NCI-H82 treated with DMSO at 0.1 percent for 48 hours (cell line): ENCODE measurements around the gene KCNIP3.
"Not testable (repeated sequence)": the region's sequence is repeated elsewhere in the genome, so short reads cannot be mapped to it uniquely, and the experiment has no call there.

Experiments
- DNase-seq: peaks from one replicate; lab custom pipeline; 2025; ENCODE audit not compliant: unreplicated experiment; lab: John Stamatoyannopoulos, UW

KCNIP3 gene

DNA sequence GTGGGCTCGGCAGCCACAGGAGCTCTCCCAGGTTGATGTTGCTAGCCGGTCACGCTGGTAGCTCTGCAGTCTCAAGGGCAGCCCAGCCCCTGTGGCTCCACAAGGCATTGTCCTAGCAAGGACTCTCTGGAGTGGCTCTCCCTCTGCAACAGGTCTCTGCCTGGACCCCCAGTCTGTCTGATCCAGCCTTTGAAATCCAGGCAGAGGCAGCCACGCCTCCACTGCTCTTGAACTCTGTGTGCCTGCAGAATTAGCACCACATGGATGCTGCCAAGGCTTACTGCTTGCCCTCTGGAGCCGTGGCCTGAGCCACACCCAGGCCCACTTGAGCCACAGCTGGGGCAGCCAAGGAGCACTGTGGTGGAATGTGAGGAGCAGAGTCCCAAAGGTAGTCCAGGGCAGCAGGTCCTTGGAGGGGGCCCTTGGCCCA is 62.4 kb downstream of the KCNIP3 start:
- DNase-seq = no peak

DNA sequence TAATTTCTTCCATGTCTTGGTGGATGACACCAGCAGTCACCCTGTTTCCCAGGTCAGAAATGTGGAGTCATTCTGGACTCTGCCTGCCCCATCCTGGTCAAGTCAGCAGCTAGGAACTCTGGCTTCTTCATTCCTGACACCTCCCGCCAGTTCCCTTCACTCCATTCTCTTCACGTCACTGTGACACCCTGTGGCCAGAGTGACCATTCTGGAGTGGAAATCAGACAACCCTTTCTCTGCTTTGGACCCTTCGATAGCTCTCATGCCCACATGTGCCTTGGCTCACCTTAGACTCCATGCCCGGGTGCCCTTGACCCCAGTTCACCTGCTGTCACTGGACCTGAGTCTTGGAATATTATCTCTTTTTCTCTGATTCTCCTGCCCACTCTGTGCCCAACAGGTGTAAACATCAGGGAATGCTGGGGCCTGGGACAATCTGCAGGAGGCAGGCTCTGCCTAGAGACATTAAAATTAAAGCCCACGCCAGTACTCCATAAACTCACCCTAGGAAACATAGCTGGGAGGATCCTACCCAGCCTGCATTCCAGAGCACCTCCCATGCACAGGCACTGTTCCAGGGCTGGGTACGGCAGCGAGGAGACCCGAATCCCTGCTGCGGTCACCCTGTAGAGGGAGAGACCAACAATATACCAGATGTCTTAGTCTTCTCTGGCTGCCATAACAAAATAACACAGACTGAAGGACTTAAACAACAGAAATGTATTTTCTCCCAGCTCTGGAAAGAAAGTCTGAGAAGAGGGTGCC is 64.3 kb downstream of the KCNIP3 start:
- no peak for DNase-seq

DNA sequence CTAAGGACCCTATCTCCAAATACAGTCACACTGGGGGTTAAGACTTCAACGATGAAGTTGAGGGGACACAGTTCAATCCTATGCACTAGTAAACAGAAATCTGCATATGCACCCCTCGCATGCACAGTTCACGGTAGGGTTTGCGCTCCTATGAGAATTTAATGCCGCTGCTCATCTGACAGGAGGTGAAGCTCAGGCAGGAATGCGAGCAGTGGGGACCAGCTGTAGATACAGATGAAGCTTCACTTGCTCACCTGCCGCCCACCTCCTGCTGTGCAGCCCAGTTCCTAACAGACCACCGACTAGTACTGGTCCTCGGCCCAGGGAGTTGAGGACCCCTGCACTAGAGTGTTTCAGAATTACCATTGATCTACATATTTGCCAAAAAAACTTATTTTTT is 65.3 kb downstream of the KCNIP3 start:
- no peak for DNase-seq

DNA sequence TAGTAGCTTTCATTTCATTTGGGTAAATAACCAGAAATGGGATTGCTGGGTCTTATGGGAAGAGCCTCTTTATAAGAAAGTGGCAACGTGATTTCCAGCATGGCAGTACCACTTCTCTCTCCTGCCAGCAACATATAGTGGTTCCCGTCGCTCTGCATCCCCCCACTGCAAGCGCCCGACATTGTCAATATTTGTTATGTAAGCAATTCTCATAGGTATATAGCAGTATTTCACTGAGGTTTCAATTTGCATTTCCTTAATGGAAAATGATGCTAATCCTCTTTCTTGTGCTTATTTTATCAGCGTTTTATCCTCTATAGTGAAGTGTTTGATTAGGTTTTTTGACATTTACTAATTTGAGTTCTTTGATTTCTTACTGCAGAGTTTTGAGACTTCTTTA is 69.4 kb downstream of the KCNIP3 start:
- no peak for DNase-seq

DNA sequence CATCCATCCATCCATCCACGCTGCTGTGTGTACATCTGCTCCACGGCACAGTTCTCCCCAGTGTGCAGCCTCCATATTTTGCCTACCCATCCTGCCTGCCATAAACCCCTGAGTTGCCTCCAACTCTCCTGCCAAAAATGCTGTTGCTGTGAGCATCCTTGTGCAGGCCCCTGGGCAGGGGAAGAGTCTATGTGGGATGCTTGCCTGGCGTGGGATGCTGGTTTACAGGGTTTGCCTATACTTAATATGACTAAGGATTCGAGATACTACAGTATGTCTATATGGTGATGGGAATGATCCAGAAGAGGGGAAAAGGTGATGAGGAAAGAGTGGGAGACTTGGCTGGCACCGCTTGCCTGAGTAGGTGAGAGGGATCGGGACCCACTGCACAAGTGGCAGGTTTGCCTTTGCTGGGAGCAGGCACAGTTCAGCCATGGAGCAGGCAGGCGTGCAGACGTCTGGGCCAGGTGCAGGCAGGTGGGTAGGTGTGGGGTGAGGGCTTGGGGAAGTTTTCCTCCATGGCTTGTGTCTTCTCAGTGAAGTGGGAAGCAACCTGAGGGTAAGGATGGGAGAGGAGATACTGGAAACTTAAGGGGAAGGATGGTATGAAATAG is 75.2 kb downstream of the KCNIP3 start:
- DNase-seq = no peak

DNA sequence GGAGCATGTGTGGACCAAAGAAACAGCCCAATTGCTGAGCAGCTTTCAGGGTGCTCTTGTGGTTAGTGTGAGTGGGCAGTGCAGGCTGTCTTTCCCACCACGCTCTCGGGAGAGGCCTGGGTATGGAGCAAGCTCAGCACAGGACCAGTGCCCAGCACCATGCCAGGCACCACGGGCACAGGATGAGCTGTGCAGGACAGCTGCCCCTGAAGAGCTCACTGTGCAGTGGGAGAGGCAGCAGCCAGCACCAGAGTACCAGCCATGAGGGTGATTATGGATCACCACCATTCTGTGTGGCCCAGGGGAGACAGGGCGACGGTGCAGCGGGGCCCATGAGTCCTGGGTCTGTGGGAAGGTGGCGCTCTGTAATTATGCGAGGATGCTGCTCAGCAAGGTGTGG is 75.7 kb downstream of the KCNIP3 start:
- no peak for DNase-seq

DNA sequence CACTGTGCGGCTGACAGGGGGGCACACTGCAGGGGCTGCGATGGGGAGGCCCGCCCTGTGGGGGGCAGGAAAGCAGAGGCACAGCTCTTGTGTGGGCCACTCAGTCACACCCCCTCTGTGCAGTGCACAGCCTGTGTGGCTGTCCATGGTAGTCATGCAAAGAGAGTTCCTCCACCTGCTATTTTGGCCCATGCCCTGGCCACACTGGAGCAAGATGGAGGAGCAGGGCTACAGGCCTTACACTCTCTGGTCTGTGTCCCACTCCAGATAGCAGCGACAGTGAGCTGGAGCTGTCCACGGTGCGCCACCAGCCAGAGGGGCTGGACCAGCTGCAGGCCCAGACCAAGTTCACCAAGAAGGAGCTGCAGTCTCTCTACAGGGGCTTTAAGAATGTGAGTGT is 76.9 kb downstream of the KCNIP3 start:
- no peak for DNase-seq

DNA sequence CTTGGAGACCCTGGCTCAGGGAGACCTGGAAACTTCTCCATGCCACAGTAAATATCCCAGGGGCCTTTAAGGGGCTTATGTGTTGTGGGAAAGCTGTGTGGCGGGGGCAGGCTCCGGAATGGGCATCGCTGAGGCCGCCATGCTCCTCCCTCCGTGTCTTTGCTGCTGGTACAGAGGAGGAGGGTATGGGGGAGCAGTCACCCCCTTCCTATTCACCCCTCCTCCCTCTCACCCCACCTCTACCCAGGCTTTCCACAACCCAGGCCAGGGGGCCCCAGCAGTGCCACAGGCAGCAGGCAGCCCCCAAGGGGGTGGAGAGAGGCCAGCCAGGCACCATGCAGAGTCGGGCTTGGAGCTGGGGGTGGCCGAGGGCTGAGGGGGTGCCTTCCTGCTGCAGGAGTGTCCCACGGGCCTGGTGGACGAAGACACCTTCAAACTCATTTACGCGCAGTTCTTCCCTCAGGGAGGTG is 77.3 kb downstream of the KCNIP3 start:
- no peak for DNase-seq

DNA sequence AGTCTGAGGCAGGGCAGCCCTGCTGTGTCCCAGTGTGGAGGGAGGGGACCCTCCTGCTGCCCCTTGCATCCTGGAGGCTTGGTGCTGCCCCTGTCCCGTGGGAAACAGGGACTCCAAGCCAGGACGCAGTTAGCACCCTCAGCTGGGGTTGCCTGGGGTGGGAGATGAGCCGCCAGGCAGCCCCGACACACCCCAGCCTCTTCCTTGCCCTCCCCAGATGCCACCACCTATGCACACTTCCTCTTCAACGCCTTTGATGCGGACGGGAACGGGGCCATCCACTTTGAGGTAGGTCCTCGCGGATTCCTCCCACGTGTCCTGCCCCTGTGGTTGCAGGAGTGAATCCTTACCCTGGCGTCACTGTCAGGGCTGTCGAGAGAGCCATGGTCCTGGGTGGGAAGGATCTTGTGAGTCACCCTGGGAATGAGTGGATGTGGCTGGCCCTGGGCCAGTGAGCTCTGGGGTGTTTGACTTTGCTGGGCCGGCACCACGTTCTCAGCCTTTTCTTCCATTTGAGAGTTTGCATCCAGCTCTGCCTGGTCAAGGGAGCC is 77.8 kb downstream of the KCNIP3 start:
- DNase-seq = no peak

DNA sequence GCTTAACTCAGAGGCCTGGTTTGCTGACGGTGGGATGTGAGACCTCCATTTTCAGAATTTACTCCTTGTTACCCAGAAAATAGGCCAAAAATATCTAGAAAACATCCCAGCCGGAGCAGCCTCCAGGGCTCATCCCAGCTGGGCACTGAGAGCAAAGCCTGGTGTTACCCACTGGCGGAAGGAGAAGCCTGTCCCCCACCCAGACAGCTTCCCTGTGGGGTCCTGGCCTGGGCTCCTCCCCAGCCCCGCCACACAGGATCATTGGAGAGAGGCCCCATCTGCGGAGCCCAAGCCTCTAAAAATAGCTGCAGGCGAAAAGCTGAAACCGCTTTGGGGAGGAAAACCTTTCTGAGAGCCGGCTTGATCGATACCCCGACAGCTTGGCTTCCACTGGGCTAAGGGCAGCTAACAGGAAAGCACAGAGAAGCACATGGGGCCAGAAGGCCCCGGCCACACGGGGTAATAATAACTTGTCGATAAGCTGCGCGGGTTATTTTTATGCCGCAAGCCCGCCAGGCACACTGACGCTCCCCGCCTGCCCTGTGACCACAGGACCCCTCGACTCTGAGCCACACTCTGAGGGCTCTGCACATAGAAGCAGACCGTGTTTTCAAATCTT is 78.5 kb downstream of the KCNIP3 start:
- DNase-seq = no peak

DNA sequence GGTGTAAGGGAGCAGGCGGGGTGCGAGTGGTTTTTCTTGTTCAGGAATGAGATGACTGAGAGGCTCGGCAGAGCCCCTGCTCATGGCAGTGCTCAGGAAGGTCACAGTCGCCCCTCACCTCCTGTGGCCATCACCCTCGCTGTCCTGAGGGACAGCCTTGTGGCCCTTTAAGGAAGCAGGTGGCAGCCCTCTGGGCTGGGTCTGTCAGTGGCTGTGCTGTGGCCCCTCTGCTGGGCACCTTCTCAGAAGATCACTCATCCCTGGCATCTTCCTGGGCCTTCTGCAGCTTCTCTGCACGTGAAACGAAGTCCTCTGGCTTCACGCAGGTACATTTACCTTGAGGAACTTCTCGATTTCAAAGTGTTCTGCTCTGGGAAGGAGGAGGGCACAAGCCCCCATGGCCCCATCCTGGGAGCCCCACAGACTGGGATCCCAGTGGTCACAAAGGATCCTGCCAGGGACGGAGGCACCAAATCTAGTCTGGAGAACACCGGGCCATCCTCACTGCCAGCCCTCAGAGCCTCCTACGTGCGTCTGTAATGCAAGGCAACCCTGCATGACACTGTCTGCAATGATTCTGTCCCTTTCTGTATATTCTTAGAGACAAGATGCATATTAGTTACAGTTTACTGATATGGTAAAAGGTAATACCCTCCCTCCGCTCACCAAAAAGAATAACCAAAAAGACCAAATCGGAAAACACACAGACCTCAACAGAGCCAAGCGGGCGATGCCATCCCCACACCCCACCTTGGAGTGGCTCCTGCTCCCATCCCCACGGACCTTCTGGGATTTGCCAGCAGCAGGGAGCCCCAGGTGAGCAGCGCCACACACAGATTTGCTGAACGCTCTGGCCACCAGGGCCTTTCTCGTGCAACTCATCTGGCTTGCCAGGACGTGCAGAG is 79.4 kb downstream of the KCNIP3 start:
- DNase-seq = no peak

DNA sequence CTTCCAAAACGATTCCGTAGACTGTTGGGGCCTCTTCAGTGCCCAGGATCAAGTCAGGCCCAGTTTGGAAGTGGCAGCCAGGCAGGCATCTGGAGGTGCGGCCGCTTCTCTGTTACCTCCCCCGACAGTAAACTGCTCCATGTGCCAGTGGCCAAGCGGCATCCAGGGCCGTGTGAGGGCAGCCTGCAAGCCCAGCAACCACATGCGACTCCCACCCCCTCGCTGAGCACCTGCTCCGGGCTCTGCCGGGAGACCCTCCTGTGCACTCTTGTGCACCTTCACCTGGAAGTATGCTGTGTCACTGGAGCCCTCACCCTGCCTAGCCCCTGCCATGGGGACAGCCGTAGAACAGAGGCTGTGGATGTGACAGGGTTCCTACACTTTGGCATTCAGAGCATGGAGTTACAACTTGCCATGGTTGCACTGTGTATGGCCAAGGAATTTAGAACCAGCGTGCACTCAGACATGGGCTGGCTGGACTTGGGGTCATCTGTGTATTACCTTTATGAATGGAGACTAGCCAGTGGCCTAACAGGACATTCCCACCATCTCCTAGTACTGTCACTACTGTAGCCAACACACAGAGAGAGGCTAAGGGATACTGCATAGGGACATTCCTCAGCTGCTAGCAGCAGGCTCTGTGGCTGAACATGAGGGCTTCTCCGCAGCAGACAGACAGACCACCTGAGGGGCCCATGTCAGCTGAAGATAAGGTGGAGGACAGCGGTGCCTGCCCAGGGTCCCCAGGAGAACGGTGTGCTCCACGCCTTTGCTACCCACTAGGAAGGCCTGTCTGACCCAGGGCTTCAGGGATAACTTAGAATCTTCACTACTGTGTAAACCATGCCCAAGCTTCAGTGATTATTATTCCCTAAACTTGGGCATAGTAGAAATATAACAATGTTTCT is 80.3 kb downstream of the KCNIP3 start:
- DNase-seq = no peak

DNA sequence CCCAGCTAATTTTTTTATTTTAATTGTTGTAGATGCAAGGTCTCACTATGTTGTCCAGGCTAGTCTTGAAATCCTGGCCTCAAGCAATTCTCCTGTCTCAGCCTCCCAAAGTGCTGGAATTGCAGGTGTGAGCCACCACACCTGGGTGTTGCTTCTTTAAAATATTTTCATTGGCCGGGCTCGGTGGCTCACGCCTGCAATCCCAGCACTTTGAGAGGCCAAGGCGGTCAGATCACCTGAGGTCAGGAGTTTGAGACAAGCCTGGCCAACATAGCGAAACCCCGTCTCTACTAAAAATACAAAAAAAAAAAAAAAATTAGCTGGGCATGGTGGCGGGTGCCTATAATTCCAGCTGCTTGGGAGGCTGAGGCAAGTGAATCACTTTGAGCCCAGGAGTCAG is 81.1 kb downstream of the KCNIP3 start:
- DNase-seq = not testable (repeated sequence)

DNA sequence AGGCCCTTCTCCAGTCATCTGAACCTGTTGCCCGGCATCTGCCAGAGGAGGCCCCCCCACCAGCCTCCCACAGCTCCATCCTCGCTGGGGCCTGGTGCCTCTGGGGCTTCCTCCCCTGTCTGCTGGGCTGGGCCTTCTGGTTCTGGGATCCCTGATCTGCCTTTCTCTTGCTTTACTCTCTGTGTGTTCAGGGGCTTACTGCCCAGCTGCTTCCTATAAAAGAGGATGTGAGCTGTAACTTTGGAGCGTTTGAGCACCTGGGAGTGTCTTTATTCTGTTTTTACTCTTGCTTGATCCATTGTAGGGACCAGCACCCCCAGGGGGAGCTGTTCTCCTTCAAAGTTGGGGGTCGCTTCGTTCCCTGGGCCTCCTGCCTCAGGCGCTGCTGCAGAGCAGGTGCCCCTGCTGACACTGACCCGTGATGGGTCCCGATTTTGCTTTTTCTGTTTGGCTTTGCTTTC is 82.3 kb downstream of the KCNIP3 start:
- no peak for DNase-seq

DNA sequence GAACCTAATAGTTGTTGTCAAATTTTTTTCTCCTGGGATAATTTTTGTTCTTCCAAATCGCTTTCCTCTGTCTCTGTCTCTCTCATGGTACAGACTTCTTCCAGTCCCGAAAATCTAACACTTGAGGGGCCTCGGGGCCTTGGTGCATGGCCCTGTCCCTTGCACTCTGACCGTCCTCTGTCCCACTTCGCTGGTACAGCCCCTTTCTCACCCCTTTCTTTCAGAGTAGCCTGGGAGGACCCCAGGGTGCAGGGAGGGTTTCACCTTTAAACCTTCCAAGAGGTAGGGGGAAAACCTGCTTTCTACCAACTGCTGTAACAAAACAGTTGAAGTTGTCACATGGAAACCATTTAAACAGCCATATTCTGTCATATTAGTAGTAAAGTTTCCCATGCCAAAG is 83.1 kb downstream of the KCNIP3 start:
- DNase-seq = no peak

DNA sequence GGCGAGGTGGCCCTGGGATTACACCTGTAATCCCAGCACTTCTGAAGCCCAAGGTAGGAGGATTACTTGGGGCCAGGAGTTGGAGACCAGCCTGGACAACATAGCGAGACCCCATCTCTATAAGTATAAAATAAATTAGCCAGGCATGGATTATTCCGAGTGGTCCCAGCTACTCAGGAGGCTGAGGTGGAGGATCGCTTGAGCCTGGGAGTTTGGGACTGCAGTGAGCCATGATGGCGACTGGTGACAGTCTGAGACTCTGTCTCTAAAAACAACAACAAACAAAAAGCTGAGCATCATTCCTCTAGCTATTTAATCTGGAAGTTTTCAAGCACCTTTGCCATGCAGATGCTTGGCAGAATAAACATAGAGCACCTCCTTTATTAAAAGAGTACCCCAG is 83.6 kb downstream of the KCNIP3 start:
- DNase-seq = no peak

DNA sequence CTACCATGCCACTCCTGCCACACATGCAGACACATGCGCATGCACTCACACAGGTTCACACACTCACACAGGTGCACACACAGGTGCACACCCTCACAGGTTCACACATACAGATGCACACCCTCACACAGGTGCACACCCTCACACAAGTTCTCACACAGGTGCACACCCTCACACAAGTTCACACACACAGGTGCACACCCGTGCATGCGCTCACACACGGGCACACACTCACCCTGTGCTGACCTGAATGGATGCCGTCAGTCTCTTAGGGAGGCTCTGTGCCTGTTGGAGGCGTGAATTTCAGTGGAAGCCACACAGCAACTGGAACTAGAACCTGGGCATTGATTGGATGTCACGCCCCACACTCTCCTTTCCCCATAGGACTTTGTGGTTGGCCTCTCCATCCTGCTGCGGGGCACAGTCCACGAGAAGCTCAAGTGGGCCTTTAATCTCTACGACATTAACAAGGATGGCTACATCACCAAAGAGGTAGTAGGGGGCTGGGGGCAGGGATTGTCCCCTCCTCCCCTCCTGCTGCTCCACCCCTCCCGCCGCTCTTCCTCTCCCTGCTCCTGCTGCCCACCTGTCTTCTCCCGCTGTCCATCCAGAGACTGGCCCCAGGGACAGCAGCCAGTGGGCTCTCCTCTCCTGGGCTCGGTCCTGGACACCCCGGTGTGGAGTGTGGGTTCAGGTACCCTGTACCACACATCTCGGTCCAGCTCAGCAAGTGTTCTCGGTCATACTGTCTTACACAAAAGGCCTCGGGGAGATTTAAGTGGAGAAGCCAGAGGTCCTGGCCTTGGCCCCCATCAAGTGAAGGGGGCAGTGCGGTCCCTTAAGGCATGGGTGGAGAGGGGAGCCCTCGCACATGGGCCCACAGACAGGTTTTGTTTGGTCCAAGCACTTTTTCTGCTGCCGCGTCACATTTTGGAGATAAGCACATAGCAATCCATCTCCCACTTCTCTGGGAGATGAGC is 84.4 kb downstream of the KCNIP3 start:
- DNase-seq = no peak

DNA sequence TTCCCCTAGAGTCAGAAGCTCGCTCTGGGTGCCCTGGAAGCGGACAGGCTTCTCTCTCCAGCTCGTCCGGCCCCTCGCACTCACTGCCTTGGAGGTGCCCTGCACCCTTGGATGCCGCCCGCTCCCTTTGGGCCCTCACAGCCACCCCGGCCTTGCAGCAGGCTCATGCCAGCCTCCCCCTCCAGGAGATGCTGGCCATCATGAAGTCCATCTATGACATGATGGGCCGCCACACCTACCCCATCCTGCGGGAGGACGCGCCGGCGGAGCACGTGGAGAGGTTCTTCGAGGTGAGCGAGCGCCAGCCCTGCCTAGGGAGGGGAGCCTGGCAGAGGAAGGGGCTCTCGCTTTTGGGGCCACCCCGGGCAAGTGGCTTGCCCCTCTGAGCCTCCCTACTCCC is 85.0 kb downstream of the KCNIP3 start:
- DNase-seq = no peak
